GM12891 (cell line): Measurements from ENCODE around the gene SLC5A1. TPM values are rescaled to one million over a fixed set of nuclear protein-coding genes. Genes with fewer than 3 reads are reported as not detected.

ENCODE experiments used
- DNase-seq: peaks from one replicate; pipeline ENCODE4 v3.0.0; 2011; ENCODE audit warnings: low spot score; ENCODE audit not compliant: insufficient read length
- FAIRE-seq: peaks from 2 replicates; lab custom pipeline; 2011; peaks lifted over from hg19 to GRCh38; lab: Jason Lieb, UNC
- PAX5 ChIP-seq: IDR thresholded peaks from 2 replicates; pipeline ENCODE4 v1.6.1; 2011; ENCODE audit warnings: low read length, moderate library complexity, mild to moderate bottlenecking; ENCODE audit not compliant: insufficient read depth, severe bottlenecking
- POLR2A ChIP-seq: IDR thresholded peaks from 2 replicates; pipeline ENCODE4 v1.6.1; 2011; ENCODE audit warnings: low read depth, low read length, control low read depth
- POLR2AphosphoS5 ChIP-seq: IDR thresholded peaks from 2 replicates; pipeline ENCODE4 v1.6.1; 2011; ENCODE audit warnings: low read depth, low read length, control low read depth
- POU2F2 ChIP-seq: IDR thresholded peaks from 2 replicates; pipeline ENCODE4 v1.6.1; 2011; ENCODE audit warnings: low read depth, mild to moderate bottlenecking, control low read depth, low read length, moderate library complexity
- SPI1 ChIP-seq: IDR thresholded peaks from 2 replicates; pipeline ENCODE4 v1.6.1; 2011; ENCODE audit warnings: low read depth, low read length, control low read depth
- TAF1 ChIP-seq: IDR thresholded peaks from 2 replicates; pipeline ENCODE4 v1.6.1; 2011; ENCODE audit warnings: low read depth, low read length, control low read depth
- polyA plus RNA-seq: library from polyadenylated mRNA; unstranded; fragments of >200 nt; gene quantifications from one replicate; pipeline ENCODE4 v1.2.1, GENCODE V29; 2012; ENCODE audit warnings: low read depth, missing spikeins, inconsistent platforms; ENCODE audit not compliant: missing spikeins

Gene SLC5A1
- polyA plus RNA-seq, result 0.01 TPM

GRCh38 chr22:32042924-32043323 lies at the start of gene SLC5A1:
SLC5A1 (plus strand) TSS chr22:32043261; CDS start chr22:32043282, 21 bp downstream.
- TF ChIP-seq POLR2A (no peak), PAX5 (no peak), POU2F2 (no peak), POLR2AphosphoS5 (no peak), SPI1 (no peak), TAF1 (no peak)
- FAIRE-seq, result no peak
- DNase-seq, result no peak

GRCh38 chr22:31995046-31995445 lies 48.0 kb upstream of the SLC5A1 start:
- DNase-seq, result no peak
- no peak for FAIRE-seq
- TF ChIP-seq SPI1 (no peak), TAF1 (no peak), POU2F2 (no peak), POLR2A (no peak), PAX5 (no peak), POLR2AphosphoS5 (no peak)

GRCh38 chr22:31995807-31996206 lies 47.3 kb upstream of the SLC5A1 start:
- FAIRE-seq (no peak), DNase-seq (no peak)
- TF ChIP-seq POLR2AphosphoS5 (no peak), PAX5 (no peak), SPI1 (no peak), POLR2A (no peak), TAF1 (no peak), POU2F2 (no peak)

- no peak for FAIRE-seq
- TF ChIP-seq PAX5 (no peak), POLR2AphosphoS5 (no peak), POLR2A (no peak), SPI1 (no peak), POU2F2 (no peak), TAF1 (no peak)
- no peak for DNase-seq
These were observed 44.2 kb upstream of the SLC5A1 start for GRCh38 chr22:31998784-31999385.

GRCh38 chr22:32000181-32000580 lies 42.9 kb upstream of the SLC5A1 start:
- FAIRE-seq, result no peak
- no peak for TF ChIP-seq TAF1
- no peak for TF ChIP-seq POLR2A
- TF ChIP-seq POU2F2, result no peak
- TF ChIP-seq SPI1, result no peak
- no peak for TF ChIP-seq POLR2AphosphoS5
- no peak for TF ChIP-seq PAX5
- DNase-seq, result no peak

- FAIRE-seq (no peak), DNase-seq (no peak)
- TF ChIP-seq POLR2A, result no peak
- no peak for TF ChIP-seq POU2F2
- TF ChIP-seq TAF1, result no peak
These were observed 37.6 kb upstream of the SLC5A1 start for GRCh38 chr22:32005453-32005852.

- TF ChIP-seq POLR2AphosphoS5 (no peak), SPI1 (no peak)
- FAIRE-seq (no peak), DNase-seq (no peak)
These were observed 29.9 kb upstream of the SLC5A1 start for GRCh38 chr22:32013200-32013599.

GRCh38 chr22:32016081-32016480 lies 27.0 kb upstream of the SLC5A1 start:
- TF ChIP-seq POLR2AphosphoS5, result no peak
- DNase-seq (no peak), FAIRE-seq (no peak)

GRCh38 chr22:32018056-32018455 lies 25.0 kb upstream of the SLC5A1 start:
- TF ChIP-seq SPI1 (no peak), POLR2AphosphoS5 (no peak), TAF1 (no peak), POU2F2 (no peak), POLR2A (no peak), PAX5 (no peak)
- no peak for DNase-seq
- FAIRE-seq, result no peak

GRCh38 chr22:32020117-32020516 lies 22.9 kb upstream of the SLC5A1 start:
- TF ChIP-seq POLR2AphosphoS5 (no peak), POU2F2 (no peak), TAF1 (no peak), PAX5 (no peak), POLR2A (no peak), SPI1 (no peak)
- FAIRE-seq (no peak), DNase-seq (no peak)

- DNase-seq (no peak), FAIRE-seq (no peak)
- TF ChIP-seq POU2F2, result no peak
- no peak for TF ChIP-seq POLR2AphosphoS5
- TF ChIP-seq PAX5, result no peak
These were observed 21.3 kb upstream of the SLC5A1 start for GRCh38 chr22:32021716-32022115.
